OCI-LY3 (cell line): ENCODE data around the gene GLP1R.

ENCODE experiments used
- CTCF ChIP-seq: fragments of 200-600, 300-600 bp; sonication (generic); IDR thresholded peaks from 2 replicates; pipeline ENCODE4 v1.5.1; 2014; ENCODE audit warnings: antibody characterized with exemption, low read length, low read depth
- EZH2phosphoT487 ChIP-seq: fragments of 200-600 bp; shearing (Covaris generic); IDR thresholded peaks from 2 replicates; pipeline ENCODE4 v1.6.1; 2018; ENCODE audit warnings: antibody characterized with exemption, mixed run types, low read depth

DNA sequence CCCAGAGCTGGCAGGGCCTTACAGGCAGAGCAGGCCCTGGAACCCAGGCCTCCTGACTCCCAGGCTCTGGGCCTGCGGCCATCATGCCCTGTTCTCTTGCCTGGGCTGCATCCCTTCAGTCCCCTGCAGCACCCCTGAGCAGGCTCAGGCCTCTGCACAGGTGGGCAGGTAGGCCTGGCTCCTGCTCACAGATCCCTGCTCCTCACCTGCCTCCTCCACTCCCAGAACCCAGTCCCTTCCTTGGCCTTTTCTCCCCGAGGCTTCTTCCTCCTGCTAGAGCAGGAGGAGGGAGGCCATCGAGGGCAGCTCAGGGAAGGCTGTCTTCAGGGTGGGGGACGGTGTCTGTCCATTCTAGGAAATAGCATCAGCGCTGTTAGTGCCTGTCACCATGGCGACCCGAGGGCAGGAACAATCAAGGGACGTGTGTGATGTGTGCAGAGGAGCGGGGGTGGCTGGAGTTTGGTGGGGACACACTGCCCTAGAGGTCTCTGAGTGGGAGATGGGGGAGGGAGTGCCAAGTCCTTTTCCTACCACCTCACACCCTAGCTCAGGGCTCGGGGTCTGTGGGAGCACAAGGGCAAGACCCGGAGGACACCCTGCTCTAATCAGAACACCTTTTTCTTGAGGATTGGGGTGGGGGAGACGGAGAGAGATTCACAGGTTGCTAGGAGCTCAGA is 26.6 kb downstream of the GLP1R start:
- TF ChIP-seq CTCF (no peak), EZH2phosphoT487 (no peak)
